GM12875 (cell line): ENCODE results near the gene SLC66A3.

ENCODE experiments used
- H3K4me3 ChIP-seq: one replicate; pipeline ENCODE4 v1.5.1; 2011; ENCODE audit warnings: low read depth, low read length, control low read depth
- CTCF ChIP-seq: IDR thresholded peaks from 2 replicates; pipeline ENCODE4 v1.5.1; 2011; ENCODE audit warnings: low read depth, mild to moderate bottlenecking, control low read depth, inconsistent platforms, low read length, moderate library complexity, borderline replicate concordance; ENCODE audit not compliant: insufficient read depth

The SLC66A3 gene

GRCh38 chr2:11212645-11213044 is 57.4 kb downstream of the SLC66A3 start:
- TF ChIP-seq CTCF: no peak
- no peak overlapping the region for H3K4me3 ChIP-seq

GRCh38 chr2:11213090-11213638 is 57.9 kb downstream of the SLC66A3 start:
- no peak overlapping the region for H3K4me3 ChIP-seq
- no peak for TF ChIP-seq CTCF

GRCh38 chr2:11213975-11214374 is 58.7 kb downstream of the SLC66A3 start:
- no peak for TF ChIP-seq CTCF
- H3K4me3 ChIP-seq: no peak overlapping the region

- TF ChIP-seq CTCF: no peak
- no peak overlapping the region for H3K4me3 ChIP-seq
Measured at GRCh38 chr2:11214770-11215169, 59.5 kb downstream of the SLC66A3 start.

GRCh38 chr2:11215407-11215806 is 60.1 kb downstream of the SLC66A3 start:
- TF ChIP-seq CTCF: no peak
- H3K4me3 ChIP-seq: no peak overlapping the region

- no peak for TF ChIP-seq CTCF
- no peak overlapping the region for H3K4me3 ChIP-seq
Measured at GRCh38 chr2:11220445-11220844, 65.2 kb downstream of the SLC66A3 start.

- H3K4me3 ChIP-seq: no peak overlapping the region
Measured at GRCh38 chr2:11222845-11223244, 67.6 kb downstream of the SLC66A3 start.

More at GRCh38 chr2:11222845-11223244, 67.6 kb downstream of the SLC66A3 start:
- TF ChIP-seq CTCF: no peak
